ENCODE results near the gene CSF1R. TPM values are rescaled to one million over a fixed set of nuclear protein-coding genes. Genes with fewer than 3 reads are reported as not detected.

CSF1R gene
- polyA plus RNA-seq, 1 of the 3 experiments (the other 2 are of a cell fraction), result 0.25 TPM

DNA sequence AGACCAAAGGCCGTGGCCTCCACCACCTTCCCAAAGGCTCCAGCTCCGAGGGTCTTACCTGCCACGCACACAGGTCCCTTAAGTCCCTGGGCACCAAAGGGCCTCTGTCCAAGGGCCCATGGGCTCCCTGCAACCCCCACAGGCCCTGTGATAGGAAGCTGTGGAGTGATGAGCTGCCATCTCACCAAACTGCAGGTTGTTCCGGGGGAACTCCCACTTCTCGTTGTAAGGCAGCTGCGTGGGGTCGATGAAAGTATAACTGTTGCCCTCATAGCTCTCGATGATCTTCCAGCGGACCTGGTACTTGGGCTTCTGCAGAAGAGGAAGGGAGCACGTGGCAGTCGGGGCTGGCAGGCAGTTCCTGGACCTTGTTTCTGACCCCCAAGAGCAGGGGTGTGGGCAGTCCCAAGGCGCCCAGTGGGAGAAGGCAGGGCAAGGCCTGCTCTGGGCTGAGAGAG lies 24.8 kb downstream of the CSF1R start:
- H3K4me2 ChIP-seq, result no peak overlapping the region
- no peaks in the 10 kb centered on the region for H4K20me1 ChIP-seq (ENCODE audit: insufficient read depth)
- no peaks in the 10 kb centered on the region for H3K79me2 ChIP-seq (ENCODE audit: insufficient read depth)
- H3K4me1 ChIP-seq (ENCODE audit: control insufficient read depth in 1 of 2, insufficient read depth in 2 of 2, low read depth in 1 of 2, low read length in 1 of 2), result peaks cover 4 to 38% of the 10 kb centered on the region in 2 experiments; a peak in 3 of 4 replicates
- no peak for DNase-seq
- H3K36me3 ChIP-seq (replicated peaks in 1 of 2; ENCODE audit: control insufficient read depth in 1 of 2, insufficient read depth in 2 of 2, low read length in 1 of 2), result no peaks in the 10 kb centered on the region
- H3K9me3 ChIP-seq, result no peaks in the 10 kb centered on the region
- H3K27ac ChIP-seq (ENCODE audit: low read depth in 2 of 2, low read length in 1 of 2), result no peak overlapping the region
- no peaks in the 10 kb centered on the region for H3K27me3 ChIP-seq (ENCODE audit: insufficient read depth)
- 96% methylated on average over 12 of the region's 12 CpGs for WGBS (ENCODE audit: low lambda C conversion rate)
- ChIA-PET POLR2A (no interaction called here), CTCF (no interaction called here)
- no peak overlapping the region for H2AFZ ChIP-seq (ENCODE audit: low read depth)
- TF ChIP-seq RCOR1 (IDR thresholded peaks at IDR 0.05; ENCODE audit: low read length) (no peak), FOXJ3 (CRISPR knock-in tag; IDR thresholded peaks at IDR 0.05) (no peak), YY1 (IDR thresholded peaks at IDR 0.05; ENCODE audit: low read depth) (no peak), JUND (IDR thresholded peaks at IDR 0.05) (no peak)
- TF ChIP-seq, protein P1, sequence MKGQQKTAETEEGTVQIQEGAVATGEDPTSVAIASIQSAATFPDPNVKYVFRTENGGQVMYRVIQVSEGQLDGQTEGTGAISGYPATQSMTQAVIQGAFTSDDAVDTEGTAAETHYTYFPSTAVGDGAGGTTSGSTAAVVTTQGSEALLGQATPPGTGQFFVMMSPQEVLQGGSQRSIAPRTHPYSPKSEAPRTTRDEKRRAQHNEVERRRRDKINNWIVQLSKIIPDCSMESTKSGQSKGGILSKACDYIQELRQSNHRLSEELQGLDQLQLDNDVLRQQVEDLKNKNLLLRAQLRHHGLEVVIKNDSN (IDR thresholded peaks at IDR 0.05; ENCODE audit: borderline replicate concordance, low read depth), result no peak
- TF ChIP-seq, protein P2, sequence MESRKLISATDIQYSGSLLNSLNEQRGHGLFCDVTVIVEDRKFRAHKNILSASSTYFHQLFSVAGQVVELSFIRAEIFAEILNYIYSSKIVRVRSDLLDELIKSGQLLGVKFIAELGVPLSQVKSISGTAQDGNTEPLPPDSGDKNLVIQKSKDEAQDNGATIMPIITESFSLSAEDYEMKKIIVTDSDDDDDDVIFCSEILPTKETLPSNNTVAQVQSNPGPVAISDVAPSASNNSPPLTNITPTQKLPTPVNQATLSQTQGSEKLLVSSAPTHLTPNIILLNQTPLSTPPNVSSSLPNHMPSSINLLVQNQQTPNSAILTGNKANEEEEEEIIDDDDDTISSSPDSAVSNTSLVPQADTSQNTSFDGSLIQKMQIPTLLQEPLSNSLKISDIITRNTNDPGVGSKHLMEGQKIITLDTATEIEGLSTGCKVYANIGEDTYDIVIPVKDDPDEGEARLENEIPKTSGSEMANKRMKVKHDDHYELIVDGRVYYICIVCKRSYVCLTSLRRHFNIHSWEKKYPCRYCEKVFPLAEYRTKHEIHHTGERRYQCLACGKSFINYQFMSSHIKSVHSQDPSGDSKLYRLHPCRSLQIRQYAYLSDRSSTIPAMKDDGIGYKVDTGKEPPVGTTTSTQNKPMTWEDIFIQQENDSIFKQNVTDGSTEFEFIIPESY (IDR thresholded peaks at IDR 0.05; ENCODE audit: borderline replicate concordance, low read depth), result no peak
- TF ChIP-seq, protein P3, sequence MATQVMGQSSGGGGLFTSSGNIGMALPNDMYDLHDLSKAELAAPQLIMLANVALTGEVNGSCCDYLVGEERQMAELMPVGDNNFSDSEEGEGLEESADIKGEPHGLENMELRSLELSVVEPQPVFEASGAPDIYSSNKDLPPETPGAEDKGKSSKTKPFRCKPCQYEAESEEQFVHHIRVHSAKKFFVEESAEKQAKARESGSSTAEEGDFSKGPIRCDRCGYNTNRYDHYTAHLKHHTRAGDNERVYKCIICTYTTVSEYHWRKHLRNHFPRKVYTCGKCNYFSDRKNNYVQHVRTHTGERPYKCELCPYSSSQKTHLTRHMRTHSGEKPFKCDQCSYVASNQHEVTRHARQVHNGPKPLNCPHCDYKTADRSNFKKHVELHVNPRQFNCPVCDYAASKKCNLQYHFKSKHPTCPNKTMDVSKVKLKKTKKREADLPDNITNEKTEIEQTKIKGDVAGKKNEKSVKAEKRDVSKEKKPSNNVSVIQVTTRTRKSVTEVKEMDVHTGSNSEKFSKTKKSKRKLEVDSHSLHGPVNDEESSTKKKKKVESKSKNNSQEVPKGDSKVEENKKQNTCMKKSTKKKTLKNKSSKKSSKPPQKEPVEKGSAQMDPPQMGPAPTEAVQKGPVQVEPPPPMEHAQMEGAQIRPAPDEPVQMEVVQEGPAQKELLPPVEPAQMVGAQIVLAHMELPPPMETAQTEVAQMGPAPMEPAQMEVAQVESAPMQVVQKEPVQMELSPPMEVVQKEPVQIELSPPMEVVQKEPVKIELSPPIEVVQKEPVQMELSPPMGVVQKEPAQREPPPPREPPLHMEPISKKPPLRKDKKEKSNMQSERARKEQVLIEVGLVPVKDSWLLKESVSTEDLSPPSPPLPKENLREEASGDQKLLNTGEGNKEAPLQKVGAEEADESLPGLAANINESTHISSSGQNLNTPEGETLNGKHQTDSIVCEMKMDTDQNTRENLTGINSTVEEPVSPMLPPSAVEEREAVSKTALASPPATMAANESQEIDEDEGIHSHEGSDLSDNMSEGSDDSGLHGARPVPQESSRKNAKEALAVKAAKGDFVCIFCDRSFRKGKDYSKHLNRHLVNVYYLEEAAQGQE (IDR thresholded peaks at IDR 0.05; ENCODE audit: low read depth, low read length), result no peak
- H3K4me3 ChIP-seq (ENCODE audit: low read depth in 2 of 2, low read length in 1 of 2), result no peak overlapping the region
- H3F3A ChIP-seq (replicated peaks; ENCODE audit: insufficient read depth), result no peaks in the 10 kb centered on the region
- no peaks in the 10 kb centered on the region for H3K9me2 ChIP-seq
- no peak overlapping the region for H3K9ac ChIP-seq

DNA sequence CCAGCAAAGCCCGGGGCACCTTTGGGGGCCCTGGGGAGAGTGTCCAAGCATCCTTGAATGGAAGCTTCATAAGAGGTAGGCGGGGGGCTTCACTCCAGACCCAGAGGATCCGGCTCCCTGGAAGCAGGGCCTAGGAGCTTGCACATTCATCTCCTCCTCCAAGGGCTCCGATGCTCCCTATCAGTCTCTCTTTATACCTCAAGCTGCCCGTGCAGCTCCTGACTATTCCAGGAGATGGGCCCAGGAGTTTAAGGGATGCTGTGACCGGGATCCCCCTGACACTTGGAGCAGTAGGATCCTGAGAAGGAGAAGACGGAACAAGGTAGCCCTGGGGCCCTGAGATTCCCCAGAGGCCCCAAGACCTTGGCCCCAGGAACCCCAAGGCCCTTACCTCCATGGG lies 25.9 kb downstream of the CSF1R start:
- no peak for DNase-seq
- Histone ChIP-seq H3K9me2 (no peaks in the 10 kb centered on the region), H3K36me3 (replicated peaks in 1 of 2; ENCODE audit: control insufficient read depth in 1 of 2, insufficient read depth in 2 of 2, low read length in 1 of 2) (peaks cover under 1 to 10% of the 10 kb centered on the region in 2 experiments), H3K4me3 (ENCODE audit: low read depth in 2 of 2, low read length in 1 of 2) (no peak overlapping the region), H4K20me1 (ENCODE audit: insufficient read depth) (no peaks in the 10 kb centered on the region), H3K9ac (no peak overlapping the region), H3K4me2 (no peak overlapping the region), H3K9me3 (no peaks in the 10 kb centered on the region), H3F3A (replicated peaks; ENCODE audit: insufficient read depth) (no peaks in the 10 kb centered on the region), H2AFZ (ENCODE audit: low read depth) (no peak overlapping the region), H3K4me1 (ENCODE audit: control insufficient read depth in 1 of 2, insufficient read depth in 2 of 2, low read depth in 1 of 2, low read length in 1 of 2) (peaks cover 4 to 27% of the 10 kb centered on the region in 2 experiments; a peak in 3 of 4 replicates), H3K79me2 (ENCODE audit: insufficient read depth) (no peaks in the 10 kb centered on the region), H3K27ac (ENCODE audit: low read depth in 2 of 2, low read length in 1 of 2) (no peak overlapping the region), H3K27me3 (ENCODE audit: insufficient read depth) (no peaks in the 10 kb centered on the region)
- TF ChIP-seq EP300 (IDR thresholded peaks at IDR 0.05; ENCODE audit: borderline replicate concordance in 1 of 2, low read depth in 1 of 2, low read length in 1 of 2), result no peak
- WGBS (ENCODE audit: low lambda C conversion rate), result 81% methylated on average over 4 of the region's 7 CpGs
- POLR2A ChIA-PET, result no interaction called here
- CTCF ChIA-PET, result no interaction called here
